Tibial artery (tissue), 4 donors: ENCODE results near the gene WDR54.

Experiments used
- DNase-seq, 2 donors: peaks; one replicate each; pipeline ENCODE4 v3.0.0-alpha.2; 2019
- H3K27ac ChIP-seq, 2 donors: fragments of 200-600 bp; sonication (generic) in 1 of 2; 1 replicate in 1 of 2; 2 replicates in 1 of 2; pipeline ENCODE4 v1.5.1; 2018 to 2019; ENCODE audit warnings: mild to moderate bottlenecking in 1 of 2
- H3K27me3 ChIP-seq, 2 donors: fragments of 200-600 bp; sonication (generic) in 1 of 2; one replicate each; pipeline versions ENCODE4 v1.5.1 to v1.6.0; 2016 to 2019
- H3K36me3 ChIP-seq, 3 donors: fragments of 200-600 bp; sonication (generic) in 2 of 3; one replicate each; pipeline ENCODE4 v1.5.1; 2016 to 2019; ENCODE audit warnings: mild to moderate bottlenecking in 2 of 3
- H3K4me1 ChIP-seq, 4 donors: fragments of 200-600 bp; sonication (generic) in 2 of 4; 1 replicate in 3 of 4; 2 replicates in 1 of 4; pipeline ENCODE4 v1.5.1; 2016 to 2019
- H3K4me3 ChIP-seq, 2 donors: fragments of 200-600 bp; sonication (generic) in 1 of 2; 1 replicate in 1 of 2; 2 replicates in 1 of 2; pipeline ENCODE4 v1.5.1; 2018 to 2019; ENCODE audit warnings: mild to moderate bottlenecking in 2 of 2
- H3K9me3 ChIP-seq, 3 donors: fragments of 200-600 bp; sonication (generic) in 1 of 3; one replicate each; pipeline ENCODE4 v1.5.1; 2016 to 2019
- intact Hi-C: fragments of 100-400 bp; cut with DNase I; formaldehyde crosslinking; loops from one replicate; pipeline ENCODE4 v1.15.0; 2023; ENCODE audit warnings: low total_unique reads
- TF ChIP-seq, protein P1 (sequence below), 2 experiments: fragments of 200-600 bp in 1 of 2; fragments of 450-650 bp in 1 of 2; IDR thresholded peaks; one replicate each; pipeline ENCODE4 v1.5.1; 2017 to 2019; ENCODE audit warnings: antibody characterized with exemption in 2 of 2, mild to moderate bottlenecking in 1 of 2, moderate library complexity in 1 of 2

Gene WDR54

DNA sequence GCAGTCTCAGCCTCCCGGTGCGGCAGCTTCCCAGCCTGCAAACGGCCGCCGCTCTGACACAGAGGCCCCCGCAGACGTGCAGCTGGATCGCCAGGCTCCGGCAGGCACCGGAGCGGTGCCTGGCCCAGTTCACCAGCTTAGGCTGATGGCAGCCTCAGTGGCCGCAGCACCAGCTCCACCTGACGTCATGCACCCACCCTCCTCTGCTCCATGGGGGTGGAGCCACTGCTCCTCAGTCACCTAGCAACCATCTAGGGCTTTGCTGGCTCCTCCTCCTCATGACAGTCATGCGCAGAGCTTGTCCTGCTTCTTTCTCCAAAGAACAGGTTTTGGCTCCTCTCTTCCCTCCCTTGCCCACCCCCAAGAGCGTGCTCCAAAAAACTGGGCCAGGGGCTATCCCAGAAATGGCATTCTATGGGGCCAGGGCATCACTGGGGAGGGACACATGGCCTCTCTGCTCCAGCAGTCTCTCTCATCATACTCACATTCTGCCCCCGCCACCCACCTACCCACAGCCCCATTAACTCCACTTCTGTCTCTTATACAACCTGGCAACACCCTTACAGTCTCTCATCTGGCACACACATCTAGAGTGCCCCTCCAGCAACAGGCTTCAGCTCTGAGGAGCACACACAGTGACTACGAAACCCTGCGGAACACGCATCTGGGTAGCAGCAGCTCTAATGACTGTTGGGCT, 46.9 kb upstream of the WDR54 start:
- H3K9me3 ChIP-seq = no peaks in the 10 kb centered on the region
- H3K4me1 ChIP-seq = peaks cover 0 to 39% (median 22%) of the 10 kb centered on the region in 4 donors
- H3K27me3 ChIP-seq = no peaks in the 10 kb centered on the region
- peak; percentile 66 to 89 for DNase-seq
- TF ChIP-seq, protein P1, sequence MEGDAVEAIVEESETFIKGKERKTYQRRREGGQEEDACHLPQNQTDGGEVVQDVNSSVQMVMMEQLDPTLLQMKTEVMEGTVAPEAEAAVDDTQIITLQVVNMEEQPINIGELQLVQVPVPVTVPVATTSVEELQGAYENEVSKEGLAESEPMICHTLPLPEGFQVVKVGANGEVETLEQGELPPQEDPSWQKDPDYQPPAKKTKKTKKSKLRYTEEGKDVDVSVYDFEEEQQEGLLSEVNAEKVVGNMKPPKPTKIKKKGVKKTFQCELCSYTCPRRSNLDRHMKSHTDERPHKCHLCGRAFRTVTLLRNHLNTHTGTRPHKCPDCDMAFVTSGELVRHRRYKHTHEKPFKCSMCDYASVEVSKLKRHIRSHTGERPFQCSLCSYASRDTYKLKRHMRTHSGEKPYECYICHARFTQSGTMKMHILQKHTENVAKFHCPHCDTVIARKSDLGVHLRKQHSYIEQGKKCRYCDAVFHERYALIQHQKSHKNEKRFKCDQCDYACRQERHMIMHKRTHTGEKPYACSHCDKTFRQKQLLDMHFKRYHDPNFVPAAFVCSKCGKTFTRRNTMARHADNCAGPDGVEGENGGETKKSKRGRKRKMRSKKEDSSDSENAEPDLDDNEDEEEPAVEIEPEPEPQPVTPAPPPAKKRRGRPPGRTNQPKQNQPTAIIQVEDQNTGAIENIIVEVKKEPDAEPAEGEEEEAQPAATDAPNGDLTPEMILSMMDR (IDR thresholded peaks at IDR 0.05) = no peak
- peak overlapping the region; percentile 22 to 45 for H3K4me3 ChIP-seq
- intact Hi-C loops = no loop called here
- H3K36me3 ChIP-seq = peaks cover 22 to 60% (median 45%) of the 10 kb centered on the region in 3 donors
- peak overlapping the region; percentile 7 to 24 for H3K27ac ChIP-seq

DNA sequence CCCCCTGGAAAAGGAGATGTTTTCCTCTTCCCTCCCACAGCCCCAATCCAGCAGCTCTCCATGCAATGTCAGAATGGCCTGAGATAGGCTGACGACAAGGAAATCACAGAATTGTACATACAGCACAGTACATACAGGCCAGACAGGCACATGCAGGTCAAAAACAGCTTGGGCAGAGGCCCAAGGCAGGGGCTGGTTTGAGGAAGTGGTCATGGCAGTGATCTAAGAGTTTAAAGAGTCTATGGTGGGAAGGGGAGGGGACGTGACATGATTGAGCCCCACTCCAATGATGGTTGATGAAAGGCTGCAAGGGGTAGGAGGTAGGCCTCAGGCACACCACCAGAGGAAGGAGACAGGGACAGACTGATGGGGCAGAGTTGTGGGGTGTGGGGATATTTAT, 45.7 kb upstream of the WDR54 start:
- no peak overlapping the region for H3K27ac ChIP-seq
- peaks cover 10 to 48% (median 34%) of the 10 kb centered on the region in 3 donors for H3K36me3 ChIP-seq
- peaks cover 0 to 51% (median 33%) of the 10 kb centered on the region in 4 donors for H3K4me1 ChIP-seq
- TF ChIP-seq, protein P1 (IDR thresholded peaks at IDR 0.05) = no peak
- no peak for DNase-seq
- intact Hi-C loops = no loop called here
- H3K27me3 ChIP-seq = no peaks in the 10 kb centered on the region
- no peak overlapping the region for H3K4me3 ChIP-seq
- H3K9me3 ChIP-seq = no peaks in the 10 kb centered on the region

DNA sequence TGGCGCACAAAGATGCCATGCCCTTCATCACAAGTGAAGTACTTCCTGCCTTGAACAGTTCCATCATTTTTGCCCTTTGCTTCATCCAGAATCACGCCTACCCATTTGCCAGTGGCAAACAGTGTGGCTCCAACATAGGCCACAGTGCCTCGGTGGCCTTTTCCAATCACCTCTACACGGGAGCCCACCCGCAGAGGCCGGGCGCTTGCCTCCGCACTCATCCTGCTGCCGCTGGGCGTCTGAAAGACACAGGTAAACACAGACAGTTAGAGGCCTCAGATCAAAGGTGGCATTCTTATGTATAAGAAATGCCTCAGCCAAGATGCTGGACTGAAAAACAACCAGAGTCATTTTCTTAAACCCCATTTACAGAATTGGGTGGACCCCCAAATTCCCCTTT, 43.5 kb upstream of the WDR54 start:
- peaks cover 5 to 30% (median 25%) of the 10 kb centered on the region in 3 donors for H3K36me3 ChIP-seq
- TF ChIP-seq, protein P1 (IDR thresholded peaks at IDR 0.05) = no peak
- no peak for DNase-seq
- H3K9me3 ChIP-seq = no peaks in the 10 kb centered on the region
- H3K4me3 ChIP-seq = no peak overlapping the region
- H3K4me1 ChIP-seq = peaks cover 0 to 67% (median 40%) of the 10 kb centered on the region in 4 donors
- H3K27me3 ChIP-seq = no peaks in the 10 kb centered on the region
- intact Hi-C loops = no loop called here
- H3K27ac ChIP-seq = no peak overlapping the region

DNA sequence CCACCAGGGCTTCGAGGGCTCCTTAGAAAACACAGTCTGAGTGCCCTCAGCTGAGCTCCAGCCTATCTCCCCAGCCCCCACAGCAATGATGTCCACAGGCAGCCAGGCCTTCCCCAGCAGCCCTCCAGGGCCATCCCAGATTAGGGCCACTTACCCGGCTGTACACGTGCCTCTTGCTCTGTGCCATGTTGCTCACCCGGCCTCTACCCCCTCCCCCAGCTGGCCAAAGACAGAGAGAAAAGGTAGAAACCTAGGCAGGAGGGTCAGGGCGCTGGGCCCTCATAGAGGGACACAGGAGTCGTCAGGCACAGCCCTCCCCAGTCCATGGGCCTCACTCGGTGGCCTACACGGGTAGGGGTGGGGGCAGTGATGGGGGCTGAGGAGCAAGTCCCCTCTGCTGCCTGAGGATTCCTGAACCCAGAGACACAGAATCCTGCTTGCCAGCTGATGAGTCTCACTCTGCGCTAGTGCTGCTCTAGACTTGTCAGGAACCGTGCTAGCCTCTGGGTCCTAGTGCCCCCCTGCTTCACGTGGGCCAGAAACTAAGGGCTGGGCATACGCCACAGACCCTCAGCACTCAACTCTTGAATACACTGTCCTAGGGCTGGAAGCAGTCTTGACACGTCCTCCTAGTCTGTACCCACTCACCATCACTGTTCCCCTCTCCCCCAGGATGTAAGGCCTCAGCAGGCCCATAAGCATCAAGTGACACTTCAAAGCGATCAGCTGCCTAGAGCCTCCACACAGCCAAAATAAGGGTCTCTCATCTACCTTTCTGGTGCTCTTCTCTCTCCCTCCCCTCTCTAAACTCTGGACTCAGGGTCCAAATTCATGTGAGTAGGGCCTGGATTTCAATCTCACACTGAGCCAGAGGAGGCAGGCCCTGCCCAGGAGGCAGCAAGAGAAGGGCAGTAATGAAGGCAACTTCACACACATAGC, 41.4 kb upstream of the WDR54 start, which contains the start of gene DCTN1:
Gene DCTN1, minus strand, starts transcription at position 461 of the 939 bp plus-strand sequence. Its CDS starts 274 bp downstream, at position 187.
- Histone ChIP-seq H3K27me3 (no peaks in the 10 kb centered on the region), H3K4me1 (peaks cover 6 to 67% (median 45%) of the 10 kb centered on the region in 4 donors), H3K27ac (peak within 1 kb of the TSS; percentile 43 to 52), H3K36me3 (peaks cover 5 to 29% (median 25%) of the 10 kb centered on the region in 3 donors), H3K9me3 (no peaks in the 10 kb centered on the region), H3K4me3 (peak within 1 kb of the TSS; percentile 42 to 54)
- no peak for DNase-seq
- intact Hi-C loops = no loop called here
- TF ChIP-seq, protein P1 (IDR thresholded peaks at IDR 0.05) = no peak

DNA sequence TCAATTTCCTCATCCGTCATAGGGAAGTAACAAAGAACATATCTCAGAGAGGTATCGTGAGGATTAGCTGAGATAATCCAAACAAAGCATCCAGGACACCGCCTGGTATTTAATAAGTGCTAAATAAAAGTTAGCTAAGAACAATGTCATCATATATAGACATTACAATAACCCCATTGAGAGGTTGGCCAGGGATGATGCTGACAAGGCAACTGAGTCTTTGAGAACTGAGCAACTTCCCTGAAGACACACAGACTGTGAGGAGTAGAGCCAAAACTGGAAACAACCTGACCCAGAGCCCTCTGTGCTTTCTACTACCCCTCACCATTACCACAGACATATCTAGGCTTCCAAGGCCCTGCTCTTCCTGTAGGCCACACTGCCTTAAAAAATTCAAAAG, 39.8 kb upstream of the WDR54 start:
- no peak overlapping the region for H3K4me3 ChIP-seq
- intact Hi-C loops = no loop called here
- H3K27ac ChIP-seq = no peak overlapping the region
- H3K9me3 ChIP-seq = no peaks in the 10 kb centered on the region
- TF ChIP-seq, protein P1 (IDR thresholded peaks at IDR 0.05) = no peak
- H3K36me3 ChIP-seq = peaks cover 5 to 13% (median 13%) of the 10 kb centered on the region in 3 donors
- DNase-seq = no peak
- no peaks in the 10 kb centered on the region for H3K27me3 ChIP-seq
- H3K4me1 ChIP-seq = peaks cover 6 to 71% (median 44%) of the 10 kb centered on the region in 4 donors
